SU-DHL-6 (cell line): Measurements from ENCODE around the gene PSMB5.

Experiments
- CTCF ChIP-seq: fragments of 200-600 bp; sonication (generic); IDR thresholded peaks from one replicate; pipeline ENCODE4 v1.5.1; 2017; ENCODE audit warnings: antibody characterized with exemption, mild to moderate bottlenecking, low read length, moderate library complexity; ENCODE audit not compliant: insufficient read depth, poor library complexity, severe bottlenecking
- EZH2phosphoT487 ChIP-seq: fragments of 200-600 bp; sonication (generic), shearing (Covaris generic); conservative IDR thresholded peaks from 2 replicates; pipeline ENCODE4 v1.6.1; 2018; ENCODE audit warnings: mild to moderate bottlenecking, antibody characterized with exemption, low read length, moderate library complexity, mixed read lengths

GRCh38 chr14:23024612-23025075 lies 10.1 kb downstream of the PSMB5 start:
- TF ChIP-seq CTCF (no peak), EZH2phosphoT487 (no peak)
